IPS-11a (cell line): ENCODE measurements around the gene ARFGAP1.

Experiments
- H3K4me3 ChIP-seq: one replicate; pipeline ENCODE4 v1.5.1; 2013; ENCODE audit warnings: low read depth, low read length, control low read depth

The ARFGAP1 gene

DNA sequence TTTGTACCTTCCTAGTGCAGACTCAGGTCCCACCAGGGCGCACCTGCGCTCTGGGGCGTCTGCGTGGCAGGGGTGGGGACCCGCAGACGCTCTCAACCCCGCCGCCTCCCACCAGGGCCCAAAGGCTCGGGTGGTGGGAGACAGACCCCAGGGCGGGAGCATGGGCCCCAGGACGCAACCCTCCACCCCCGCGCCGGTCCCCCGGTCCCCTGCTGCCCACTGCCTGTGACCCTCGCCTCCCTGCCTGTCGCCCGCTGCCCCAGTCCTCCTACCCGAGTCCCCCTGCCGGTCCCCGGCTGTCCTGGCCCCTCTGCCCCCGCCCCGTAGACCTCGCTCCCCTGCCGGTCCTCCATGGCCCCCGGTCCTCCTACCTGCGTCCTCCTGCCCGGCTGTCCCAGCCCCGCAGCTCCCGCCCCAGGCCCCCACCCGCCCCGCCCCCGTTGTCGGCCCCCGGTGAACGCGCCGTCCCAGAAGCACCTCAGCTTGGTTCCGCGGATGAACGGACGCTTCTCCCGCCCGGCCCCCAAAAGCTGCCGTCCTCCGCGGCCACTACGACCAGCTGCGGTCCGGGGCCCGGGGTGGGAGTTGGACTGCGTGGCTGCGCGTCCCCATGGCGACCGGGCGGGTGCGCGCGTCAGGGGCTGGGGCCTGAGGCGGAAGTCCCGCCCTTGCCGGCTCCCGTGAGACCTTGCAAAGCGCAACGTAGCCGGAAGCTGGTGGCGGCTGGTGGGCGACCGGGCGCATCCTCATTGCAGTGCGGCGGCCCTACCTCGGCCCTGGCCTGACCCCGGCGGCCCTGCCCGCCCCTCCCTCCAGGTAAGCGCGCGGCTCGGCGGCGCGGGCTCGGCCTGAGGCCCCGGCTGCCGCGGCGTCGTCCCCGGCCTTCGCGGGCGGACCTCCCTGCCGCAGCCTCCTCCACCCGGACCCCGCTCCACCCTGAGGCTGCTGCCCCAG is at the start of gene ARFGAP1:
Gene ARFGAP1, plus strand, starts transcription at position 709 of the 954 bp plus-strand sequence. CDS start 2,768 bp downstream, outside the sequence.
- H3K4me3 ChIP-seq = peak within 1 kb of the TSS; percentile 75

DNA sequence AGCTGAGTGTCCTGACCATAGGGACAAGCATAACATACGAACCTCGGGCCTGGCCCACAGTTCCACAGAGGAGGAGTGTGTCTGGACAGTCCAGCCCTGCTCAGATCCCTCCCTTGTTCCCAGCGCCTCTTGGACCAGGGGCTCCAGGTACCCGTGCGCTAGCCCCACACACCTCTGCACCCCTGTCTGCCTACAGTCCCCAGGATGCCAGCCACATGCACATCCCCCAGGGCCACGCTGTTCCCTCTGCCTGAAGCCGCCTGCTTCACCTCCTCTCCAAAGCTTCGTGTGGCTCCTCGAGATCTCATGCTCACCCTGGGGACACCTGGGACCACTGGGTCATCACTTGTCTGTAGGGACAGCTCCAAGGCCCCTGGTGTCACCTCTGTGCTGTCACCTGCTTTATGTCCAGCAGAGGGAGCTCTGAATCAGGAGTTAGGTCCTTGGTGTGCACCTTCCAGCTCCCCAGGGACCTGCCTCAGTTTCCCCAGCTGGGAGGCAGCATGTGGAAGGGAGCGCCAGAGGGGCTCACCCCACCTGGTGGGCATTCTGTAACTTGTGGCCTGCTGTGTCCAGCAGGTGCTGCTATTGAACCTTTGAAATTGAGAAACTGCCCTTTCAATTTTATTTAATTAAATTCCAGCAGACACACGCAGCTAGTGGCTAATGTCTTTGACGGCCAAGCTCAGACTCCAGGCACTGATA is 49.3 kb upstream of the ARFGAP1 start:
- H3K4me3 ChIP-seq = no peak overlapping the region

DNA sequence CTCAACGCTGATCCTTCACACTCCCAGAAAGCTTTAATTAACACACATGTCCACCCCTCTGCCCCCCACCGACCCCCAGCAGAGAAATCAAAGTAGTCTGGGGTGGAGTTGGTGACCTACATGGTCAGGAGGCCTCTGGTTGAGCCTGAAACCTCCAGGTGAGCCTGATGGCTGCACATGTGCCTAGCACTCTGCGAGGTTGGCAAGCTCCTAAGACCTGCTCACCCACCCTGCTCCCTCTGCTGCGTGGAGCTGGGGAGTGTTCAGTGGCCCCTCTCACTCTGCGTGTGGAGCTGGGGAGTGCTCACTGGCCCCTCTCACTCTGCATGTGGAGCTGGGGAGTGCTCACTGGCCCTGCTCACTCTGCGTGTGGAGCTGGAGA is 48.8 kb upstream of the ARFGAP1 start:
- no peak overlapping the region for H3K4me3 ChIP-seq

GRCh38 chr20:63224412-63225081 is 48.1 kb upstream of the ARFGAP1 start:
- no peak overlapping the region for H3K4me3 ChIP-seq

GRCh38 chr20:63225082-63225454 is 47.5 kb upstream of the ARFGAP1 start:
- no peak overlapping the region for H3K4me3 ChIP-seq

GRCh38 chr20:63226042-63226943 is 46.3 kb upstream of the ARFGAP1 start:
- H3K4me3 ChIP-seq = no peak overlapping the region

DNA sequence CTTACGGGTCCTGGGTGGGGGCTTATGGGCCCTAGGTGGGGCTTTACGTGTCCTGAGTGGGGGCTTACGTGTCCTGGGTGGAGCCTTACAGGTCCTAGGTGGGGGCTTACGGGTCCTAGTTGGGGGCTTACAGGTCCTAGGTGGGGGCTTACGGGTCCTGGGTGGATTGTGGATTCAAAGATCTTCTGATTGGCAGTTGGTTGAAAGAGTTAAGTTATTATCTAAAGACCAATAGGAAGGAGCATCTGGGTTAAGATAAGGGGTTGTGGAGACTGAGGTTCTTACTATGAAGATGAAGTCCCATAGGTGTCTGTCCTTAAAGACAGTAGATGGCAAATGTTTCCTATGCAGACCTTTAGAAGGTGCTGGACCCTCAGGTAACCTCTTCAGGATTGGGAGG is 45.4 kb upstream of the ARFGAP1 start:
- no peak overlapping the region for H3K4me3 ChIP-seq

DNA sequence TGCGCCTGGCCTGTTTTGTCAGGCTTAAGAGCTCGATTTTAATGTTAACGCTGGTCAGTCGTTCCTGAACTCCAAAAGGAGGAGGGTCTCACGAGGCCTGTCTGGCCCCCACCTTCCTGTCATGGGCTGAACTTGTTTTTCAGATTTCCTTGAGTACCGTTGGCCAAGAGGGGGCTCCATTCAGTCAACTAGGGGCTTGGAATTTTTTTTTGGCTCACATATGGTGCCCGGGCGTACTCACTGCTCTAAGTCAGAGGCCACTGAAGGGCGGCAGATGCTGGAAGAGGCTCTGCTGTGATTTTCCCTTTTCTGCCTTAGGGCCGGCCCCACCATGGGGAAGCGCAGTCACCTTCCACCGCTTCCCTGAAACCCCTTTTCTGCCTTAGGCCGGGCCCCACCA is 43.8 kb upstream of the ARFGAP1 start:
- H3K4me3 ChIP-seq = no peak overlapping the region

DNA sequence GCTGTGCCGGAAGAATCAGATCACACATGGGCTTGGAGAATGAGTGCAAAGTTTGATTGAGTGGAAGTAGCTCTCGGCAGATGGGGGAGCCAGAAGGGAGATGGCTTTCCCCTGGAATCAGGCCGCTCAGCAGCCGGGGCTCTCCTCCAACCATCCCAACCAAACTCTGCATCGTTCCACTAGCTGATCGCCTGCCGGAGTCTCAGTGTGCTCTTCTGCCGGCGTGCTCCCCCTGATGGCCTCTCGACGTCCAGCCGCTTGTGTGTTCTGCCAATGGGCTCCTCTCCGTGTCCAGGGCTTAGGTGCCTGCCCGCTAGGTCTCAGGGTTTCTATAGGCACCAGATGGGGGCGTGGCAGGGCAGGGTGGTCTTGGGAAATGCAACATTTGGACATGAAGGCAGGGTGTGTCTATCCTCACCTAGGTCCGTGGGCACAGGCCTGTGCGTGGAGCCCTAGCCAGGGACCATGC is 41.8 kb upstream of the ARFGAP1 start:
- H3K4me3 ChIP-seq = no peak overlapping the region

GRCh38 chr20:63232235-63233060 is 40.2 kb upstream of the ARFGAP1 start:
- no peak overlapping the region for H3K4me3 ChIP-seq

- no peak overlapping the region for H3K4me3 ChIP-seq
Observed at GRCh38 chr20:63233061-63233344, 39.6 kb upstream of the ARFGAP1 start.

GRCh38 chr20:63233924-63234323 is 38.7 kb upstream of the ARFGAP1 start:
- H3K4me3 ChIP-seq = no peak overlapping the region

GRCh38 chr20:63234693-63235398 is 37.8 kb upstream of the ARFGAP1 start:
- no peak overlapping the region for H3K4me3 ChIP-seq

DNA sequence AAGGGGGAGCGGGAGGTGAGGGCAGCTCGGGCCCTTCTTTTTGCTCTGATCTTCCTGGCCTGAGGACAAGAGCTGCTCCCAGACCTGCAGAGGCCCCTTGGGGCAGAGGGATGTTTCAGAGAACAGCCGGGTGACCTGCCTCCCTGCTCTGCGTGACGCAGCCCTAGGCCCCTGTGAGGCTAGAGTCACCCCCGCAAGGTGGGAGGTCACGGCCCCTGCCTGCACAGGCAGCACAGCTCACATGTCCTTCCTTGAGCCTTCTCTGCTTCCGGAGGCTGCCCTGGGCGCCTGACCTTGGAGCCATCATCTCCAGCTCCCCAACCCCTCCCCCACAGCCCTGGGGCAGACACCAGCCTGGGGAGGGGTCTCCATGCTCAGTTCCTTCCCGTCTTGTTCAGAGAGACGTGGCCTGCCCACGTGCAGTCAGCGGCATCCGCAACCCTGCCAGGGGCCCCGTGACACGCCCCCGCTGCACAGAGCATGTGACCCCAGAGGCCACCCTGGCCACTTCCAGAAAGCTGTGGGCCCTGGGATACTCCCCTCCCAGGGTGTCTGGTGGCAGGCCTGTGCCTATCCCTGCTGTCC is 37.1 kb upstream of the ARFGAP1 start, which contains the start of gene BIRC7:
Gene BIRC7, plus strand, starts transcription at position 507 of the 585 bp plus-strand sequence. CDS start 192 bp downstream, outside the sequence.
- H3K4me3 ChIP-seq = no peak within 1 kb of the TSS

GRCh38 chr20:63236116-63236837 is 36.3 kb upstream of the ARFGAP1 start:
- no peak overlapping the region for H3K4me3 ChIP-seq

- H3K4me3 ChIP-seq = no peak overlapping the region
Observed at GRCh38 chr20:63238031-63238430, 34.6 kb upstream of the ARFGAP1 start.

GRCh38 chr20:63238514-63239125 is 34.0 kb upstream of the ARFGAP1 start:
- H3K4me3 ChIP-seq = no peak overlapping the region

DNA sequence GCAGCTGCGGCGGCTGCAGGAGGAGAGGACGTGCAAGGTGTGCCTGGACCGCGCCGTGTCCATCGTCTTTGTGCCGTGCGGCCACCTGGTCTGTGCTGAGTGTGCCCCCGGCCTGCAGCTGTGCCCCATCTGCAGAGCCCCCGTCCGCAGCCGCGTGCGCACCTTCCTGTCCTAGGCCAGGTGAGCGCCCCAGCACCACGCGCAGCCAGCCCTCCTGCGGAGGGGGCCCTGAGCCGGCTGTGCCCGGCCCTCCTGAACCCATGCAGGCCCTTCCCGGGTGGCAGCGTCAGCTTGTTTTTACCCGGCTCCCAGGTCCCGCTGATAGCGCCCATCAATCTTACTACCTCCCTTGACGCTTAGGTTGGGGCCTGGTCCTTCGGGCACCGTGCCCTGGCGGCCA is 33.2 kb upstream of the ARFGAP1 start:
- no peak overlapping the region for H3K4me3 ChIP-seq
